Kidney epithelial cell (primary cell): ENCODE data around the gene DDX6. TPM values are rescaled to one million over a fixed set of nuclear protein-coding genes. Genes with fewer than 3 reads are reported as not detected.

ENCODE experiments used
- DNase-seq: peaks from one replicate; pipeline ENCODE4 v3.0.0-alpha.2; 2010; ENCODE audit warnings: low read depth
- H3K27me3 ChIP-seq: 2 replicates; pipeline ENCODE4 v1.6.0; 2011; ENCODE audit warnings: low read length; ENCODE audit not compliant: control insufficient read depth, insufficient read depth
- H3K36me3 ChIP-seq: 2 replicates; pipeline ENCODE4 v1.5.1; 2011; ENCODE audit warnings: low read length; ENCODE audit not compliant: control insufficient read depth, insufficient read depth
- H3K4me3 ChIP-seq: 2 replicates; pipeline ENCODE4 v1.5.1; 2011; ENCODE audit warnings: low read depth, mild to moderate bottlenecking, control low read depth, low read length
- total RNA-seq: library from RNA; depleted of rRNA; stranded (reverse); fragments of >200 nt; gene quantifications from 2 replicates; pipeline ENCODE4 v1.2.3, GENCODE V29; 2015
- TF ChIP-seq, protein P1 (sequence below): IDR thresholded peaks from 2 replicates; pipeline ENCODE4 v1.5.1; 2011; ENCODE audit warnings: mild to moderate bottlenecking, moderate library complexity, low read length, control low read depth, inconsistent platforms; ENCODE audit not compliant: insufficient read depth, poor library complexity, severe bottlenecking

DDX6 gene
- total RNA-seq, 1 donor from 2014 or later: 104 TPM

DNA sequence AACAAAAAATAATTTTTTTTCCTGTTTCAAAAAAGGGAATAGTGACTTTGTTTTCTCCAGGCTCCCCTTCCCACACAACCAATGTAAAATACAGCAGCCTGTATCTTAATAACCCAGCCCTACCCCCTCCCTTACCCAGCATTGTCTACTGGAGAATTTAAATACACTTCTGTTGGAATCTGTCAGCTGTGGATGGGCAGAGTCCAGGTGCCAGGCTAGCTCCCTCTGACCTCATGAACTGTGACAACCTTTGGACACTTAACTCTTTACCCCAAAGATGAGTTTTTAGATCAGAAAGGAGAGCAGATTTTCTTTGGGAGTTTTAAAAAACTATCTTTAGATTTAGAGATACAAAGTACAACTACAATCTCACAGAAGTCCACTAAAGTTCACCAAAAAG, 42.9 kb downstream of the DDX6 start:
- TF ChIP-seq, protein P1, sequence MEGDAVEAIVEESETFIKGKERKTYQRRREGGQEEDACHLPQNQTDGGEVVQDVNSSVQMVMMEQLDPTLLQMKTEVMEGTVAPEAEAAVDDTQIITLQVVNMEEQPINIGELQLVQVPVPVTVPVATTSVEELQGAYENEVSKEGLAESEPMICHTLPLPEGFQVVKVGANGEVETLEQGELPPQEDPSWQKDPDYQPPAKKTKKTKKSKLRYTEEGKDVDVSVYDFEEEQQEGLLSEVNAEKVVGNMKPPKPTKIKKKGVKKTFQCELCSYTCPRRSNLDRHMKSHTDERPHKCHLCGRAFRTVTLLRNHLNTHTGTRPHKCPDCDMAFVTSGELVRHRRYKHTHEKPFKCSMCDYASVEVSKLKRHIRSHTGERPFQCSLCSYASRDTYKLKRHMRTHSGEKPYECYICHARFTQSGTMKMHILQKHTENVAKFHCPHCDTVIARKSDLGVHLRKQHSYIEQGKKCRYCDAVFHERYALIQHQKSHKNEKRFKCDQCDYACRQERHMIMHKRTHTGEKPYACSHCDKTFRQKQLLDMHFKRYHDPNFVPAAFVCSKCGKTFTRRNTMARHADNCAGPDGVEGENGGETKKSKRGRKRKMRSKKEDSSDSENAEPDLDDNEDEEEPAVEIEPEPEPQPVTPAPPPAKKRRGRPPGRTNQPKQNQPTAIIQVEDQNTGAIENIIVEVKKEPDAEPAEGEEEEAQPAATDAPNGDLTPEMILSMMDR: no peak
- no peak for DNase-seq
- H3K36me3 ChIP-seq: no peaks in the 10 kb centered on the region
- no peaks in the 10 kb centered on the region for H3K27me3 ChIP-seq
- H3K4me3 ChIP-seq: no peak overlapping the region

DNA sequence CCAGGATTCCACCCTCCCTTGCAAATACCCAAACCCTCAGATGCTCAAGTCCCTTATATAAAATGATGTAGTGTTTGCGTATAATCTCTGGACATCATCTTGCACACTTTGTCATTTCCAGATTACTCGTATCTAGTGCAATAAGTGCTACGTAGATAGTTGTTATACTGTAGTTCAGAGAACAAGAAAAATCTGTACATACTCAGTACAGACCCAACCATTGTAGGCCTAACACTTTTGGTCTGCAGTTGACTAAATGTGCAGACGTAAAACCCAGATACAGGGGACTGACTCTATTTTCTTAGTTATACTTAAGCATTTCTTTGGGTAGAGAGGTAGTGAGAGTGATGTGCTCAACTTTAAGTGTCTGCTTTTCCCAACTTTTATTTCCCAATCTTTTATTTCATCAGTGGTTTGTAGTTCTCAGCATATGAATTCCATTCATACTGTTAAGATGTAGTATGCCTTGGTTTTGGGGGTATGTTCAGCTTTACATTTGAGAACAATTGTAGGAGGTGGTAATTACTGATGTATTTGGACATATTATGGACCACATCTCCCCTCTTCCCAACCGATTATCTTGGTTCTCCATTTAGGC, 43.9 kb downstream of the DDX6 start:
- no peak for DNase-seq
- Histone ChIP-seq H3K27me3 (no peaks in the 10 kb centered on the region), H3K4me3 (no peak overlapping the region), H3K36me3 (no peaks in the 10 kb centered on the region)
- TF ChIP-seq, protein P1: no peak

DNA sequence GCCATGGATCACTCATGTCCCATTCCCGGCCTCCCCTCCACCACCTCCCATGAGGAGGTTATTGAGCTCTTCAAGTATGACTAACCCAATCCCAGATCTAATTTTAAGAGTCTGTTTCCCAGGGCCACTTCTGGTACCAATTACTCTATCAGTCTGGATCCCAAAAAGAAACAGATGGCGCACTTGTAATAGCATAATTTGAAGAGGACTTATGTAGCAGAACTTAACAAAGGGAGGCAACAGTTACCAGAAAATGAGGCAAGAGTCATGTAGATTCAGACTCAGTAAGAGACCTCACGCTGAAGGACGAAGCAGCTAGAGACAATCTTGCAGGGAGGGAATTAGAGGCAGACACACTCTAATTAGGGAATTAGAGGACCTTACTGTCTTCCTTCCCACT, 46.9 kb downstream of the DDX6 start:
- no peaks in the 10 kb centered on the region for H3K27me3 ChIP-seq
- H3K4me3 ChIP-seq: no peak overlapping the region
- TF ChIP-seq, protein P1: no peak
- no peak for DNase-seq
- no peaks in the 10 kb centered on the region for H3K36me3 ChIP-seq

DNA sequence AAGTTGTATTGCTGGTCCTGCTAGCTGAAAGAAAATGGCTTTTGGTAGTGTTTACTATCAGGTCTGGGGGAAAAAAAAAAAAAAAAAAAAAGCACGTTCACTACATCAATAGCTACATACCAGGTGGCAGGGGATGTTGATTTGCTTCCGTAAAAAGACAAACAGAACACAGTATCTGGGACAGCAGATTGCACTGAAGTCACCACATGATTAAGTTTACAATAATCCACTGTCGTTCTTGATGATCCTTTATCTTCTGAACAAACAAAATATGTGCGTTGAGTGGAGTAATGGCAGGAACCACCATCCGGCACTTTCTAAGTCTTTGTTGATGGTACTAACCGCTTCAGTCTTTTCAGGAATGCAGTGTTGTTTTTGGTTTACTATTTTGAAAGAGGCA, 48.7 kb downstream of the DDX6 start:
- TF ChIP-seq, protein P1: no peak
- Histone ChIP-seq H3K36me3 (no peaks in the 10 kb centered on the region), H3K4me3 (no peak overlapping the region), H3K27me3 (no peaks in the 10 kb centered on the region)
- DNase-seq: no peak

DNA sequence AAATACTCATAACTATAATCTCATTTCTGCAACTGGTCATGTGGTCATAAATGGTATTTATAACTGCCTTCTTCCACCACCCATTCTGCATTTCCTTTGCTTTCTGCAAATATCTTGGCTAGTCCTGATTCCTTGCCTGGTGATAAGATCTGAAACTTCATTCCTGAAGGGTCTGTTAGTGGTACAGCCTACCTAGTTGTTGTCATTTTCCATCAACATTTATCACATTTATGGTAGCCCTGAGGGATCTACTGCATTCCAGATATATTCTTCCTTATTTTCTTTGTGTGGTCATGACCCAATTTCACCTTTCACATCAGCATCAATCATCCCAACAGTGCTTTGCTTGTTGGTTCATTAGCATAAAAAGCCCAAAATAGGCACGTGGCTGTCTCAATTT, 50.1 kb downstream of the DDX6 start:
- TF ChIP-seq, protein P1: no peak
- H3K27me3 ChIP-seq: no peaks in the 10 kb centered on the region
- no peak overlapping the region for H3K4me3 ChIP-seq
- no peaks in the 10 kb centered on the region for H3K36me3 ChIP-seq
- no peak for DNase-seq

DNA sequence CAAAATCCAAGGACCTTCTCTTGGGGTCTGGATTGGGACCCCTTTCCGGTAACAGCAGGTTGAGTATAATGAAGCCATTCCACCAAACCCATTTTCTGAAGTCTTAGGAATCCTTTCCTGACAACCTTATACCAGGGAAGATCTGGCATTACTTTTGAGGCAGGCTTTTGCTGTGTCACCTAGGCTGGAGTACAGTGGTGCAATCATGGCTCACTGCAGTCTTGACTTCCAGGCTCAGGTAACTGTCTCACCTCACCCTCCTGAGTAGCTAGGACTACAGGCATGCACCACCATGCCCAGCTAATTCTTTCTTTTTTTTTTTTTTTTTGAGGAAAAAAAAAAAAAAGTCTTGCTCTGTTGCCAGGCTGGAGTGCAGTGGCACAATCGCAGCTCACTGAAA, 55.8 kb downstream of the DDX6 start:
- TF ChIP-seq, protein P1: no peak
- no peaks in the 10 kb centered on the region for H3K27me3 ChIP-seq
- DNase-seq: no peak
- no peaks in the 10 kb centered on the region for H3K36me3 ChIP-seq
- H3K4me3 ChIP-seq: no peak overlapping the region
